NT2/D1 (cell line): ENCODE results near the gene MAD1L1.

Experiments used
- DNase-seq: peaks from one replicate; pipeline ENCODE4 v3.0.0-alpha.2; 2011; ENCODE audit warnings: low read depth, low spot score
- H3K27me3 ChIP-seq: 2 replicates; pipeline ENCODE4 v1.6.0; 2011; ENCODE audit warnings: mild to moderate bottlenecking; ENCODE audit not compliant: insufficient read length, insufficient read depth
- H3K36me3 ChIP-seq: 2 replicates; pipeline ENCODE4 v1.6.1; 2011; ENCODE audit warnings: mild to moderate bottlenecking, low read length, mixed read lengths; ENCODE audit not compliant: insufficient read depth, insufficient read length
- H3K4me1 ChIP-seq: 2 replicates; pipeline ENCODE4 v1.5.1; 2011; ENCODE audit not compliant: insufficient read depth, insufficient read length
- H3K4me3 ChIP-seq: 2 replicates; pipeline ENCODE4 v1.5.1; 2011; ENCODE audit warnings: low read depth; ENCODE audit not compliant: insufficient read length
- H3K9ac ChIP-seq: 2 replicates; pipeline ENCODE4 v1.6.0; 2011; ENCODE audit warnings: low read depth; ENCODE audit not compliant: insufficient read length
- H3K9me3 ChIP-seq: 2 replicates; pipeline ENCODE4 v1.5.1; 2011; ENCODE audit warnings: mild to moderate bottlenecking, low read length; ENCODE audit not compliant: insufficient read depth
- SUZ12 ChIP-seq: IDR thresholded peaks from 2 replicates; pipeline ENCODE4 v1.6.1; 2011; ENCODE audit not compliant: insufficient read length, insufficient read depth; ENCODE audit errors: extremely low read depth
- YY1 ChIP-seq: IDR thresholded peaks from 2 replicates; pipeline ENCODE4 v1.6.1; 2011; ENCODE audit not compliant: insufficient read length, insufficient read depth
- ZNF274 ChIP-seq: IDR thresholded peaks from 2 replicates; pipeline ENCODE4 v1.6.1; 2011; ENCODE audit warnings: mild to moderate bottlenecking, low read depth, low read length

The MAD1L1 gene

GRCh38 chr7:1959305-1959704 lies 273.4 kb downstream of the MAD1L1 start:
- Histone ChIP-seq H3K9me3 (peaks cover 12% of the 10 kb centered on the region), H3K27me3 (no peaks in the 10 kb centered on the region), H3K4me3 (no peak overlapping the region), H3K9ac (no peak overlapping the region), H3K4me1 (peaks cover 4% of the 10 kb centered on the region), H3K36me3 (peaks cover 41% of the 10 kb centered on the region)
- DNase-seq = no peak
- TF ChIP-seq YY1 (no peak), ZNF274 (no peak), SUZ12 (no peak)

GRCh38 chr7:1957471-1958225 lies 275.1 kb downstream of the MAD1L1 start:
- DNase-seq = no peak
- Histone ChIP-seq H3K27me3 (no peaks in the 10 kb centered on the region), H3K9me3 (peaks cover 12% of the 10 kb centered on the region), H3K9ac (no peak overlapping the region), H3K4me3 (no peak overlapping the region), H3K4me1 (peaks cover 4% of the 10 kb centered on the region), H3K36me3 (peaks cover 29% of the 10 kb centered on the region)
- no peak for TF ChIP-seq SUZ12
- TF ChIP-seq ZNF274 = no peak

GRCh38 chr7:1956611-1957470 lies 275.9 kb downstream of the MAD1L1 start:
- Histone ChIP-seq H3K9me3 (peaks cover 5% of the 10 kb centered on the region), H3K4me3 (no peak overlapping the region), H3K36me3 (peaks cover 28% of the 10 kb centered on the region), H3K9ac (no peak overlapping the region), H3K27me3 (no peaks in the 10 kb centered on the region), H3K4me1 (peaks cover 4% of the 10 kb centered on the region)
- no peak for TF ChIP-seq SUZ12
- TF ChIP-seq ZNF274 = no peak
- no peak for TF ChIP-seq YY1
- no peak for DNase-seq

- no peak for TF ChIP-seq ZNF274
- TF ChIP-seq SUZ12 = no peak
- no peak for TF ChIP-seq YY1
- Histone ChIP-seq H3K4me3 (no peak overlapping the region), H3K36me3 (peaks cover 31% of the 10 kb centered on the region), H3K27me3 (no peaks in the 10 kb centered on the region), H3K4me1 (peaks cover 6% of the 10 kb centered on the region), H3K9me3 (no peaks in the 10 kb centered on the region), H3K9ac (peak overlapping the region; percentile 3)
- no peak for DNase-seq
These were observed 276.6 kb downstream of the MAD1L1 start for GRCh38 chr7:1956141-1956540.

GRCh38 chr7:1954366-1955004 lies 278.3 kb downstream of the MAD1L1 start:
- TF ChIP-seq YY1 (no peak), SUZ12 (no peak), ZNF274 (no peak)
- Histone ChIP-seq H3K4me1 (peaks cover 7% of the 10 kb centered on the region), H3K36me3 (peaks cover 39% of the 10 kb centered on the region), H3K9ac (no peak overlapping the region), H3K9me3 (no peaks in the 10 kb centered on the region), H3K4me3 (no peak overlapping the region), H3K27me3 (no peaks in the 10 kb centered on the region)
- no peak for DNase-seq

GRCh38 chr7:1953199-1954190 lies 279.2 kb downstream of the MAD1L1 start:
- H3K27me3 ChIP-seq = no peaks in the 10 kb centered on the region
- no peak overlapping the region for H3K9ac ChIP-seq
- no peaks in the 10 kb centered on the region for H3K9me3 ChIP-seq
- peaks cover 7% of the 10 kb centered on the region for H3K4me1 ChIP-seq
- TF ChIP-seq ZNF274 (no peak), SUZ12 (no peak), YY1 (no peak)
- no peak overlapping the region for H3K4me3 ChIP-seq
- DNase-seq = no peak
- peaks cover 40% of the 10 kb centered on the region for H3K36me3 ChIP-seq
